ENCODE measurements around the gene APLF. TPM values are rescaled to one million over a fixed set of nuclear protein-coding genes. Genes with fewer than 3 reads are reported as not detected.
A peak's percentile ranks its signal among the peaks of the same experiment; 100 is the strongest.
"Not testable (repeated sequence)": the region's sequence is repeated elsewhere in the genome, so short reads cannot be mapped to it uniquely, and the experiment has no call there.

APLF gene
- polyA plus RNA-seq, 6 donors from 2014 or later: 1.7 to 3.1 (median 2.8) TPM; not detected in 1

DNA sequence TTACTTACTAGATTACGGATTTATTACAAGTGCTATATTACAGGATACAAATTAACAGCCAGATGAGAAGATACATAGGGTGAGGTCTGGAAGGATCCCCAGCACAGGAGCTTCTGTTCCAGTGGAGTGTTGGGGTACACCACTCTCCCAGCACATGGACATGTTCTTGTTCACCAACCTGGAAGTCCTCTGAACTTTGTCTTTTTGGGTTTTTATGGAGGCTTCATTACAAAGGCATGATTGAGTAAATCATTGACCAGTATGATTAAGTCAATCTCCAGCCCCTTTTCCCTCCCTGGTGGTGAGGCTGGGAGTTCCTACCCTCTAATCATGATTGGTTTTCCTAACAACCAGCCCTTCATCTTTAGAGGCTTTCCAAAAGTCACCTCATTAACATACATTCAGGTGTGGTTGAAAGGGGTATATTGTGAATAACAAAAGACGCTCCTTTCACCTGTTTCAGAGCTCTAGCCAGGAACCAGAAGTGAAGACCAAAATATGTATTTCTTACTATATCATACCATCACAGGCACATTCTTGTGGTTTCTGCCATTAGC is 38.3 kb downstream of the APLF start:
- ATAC-seq (ENCODE audit: low read depth in 2 of 2): no peak
- peaks cover 0 to 5% (median 2%) of the 10 kb centered on the region in 7 donors for H3K9me3 Mint-ChIP-seq

DNA sequence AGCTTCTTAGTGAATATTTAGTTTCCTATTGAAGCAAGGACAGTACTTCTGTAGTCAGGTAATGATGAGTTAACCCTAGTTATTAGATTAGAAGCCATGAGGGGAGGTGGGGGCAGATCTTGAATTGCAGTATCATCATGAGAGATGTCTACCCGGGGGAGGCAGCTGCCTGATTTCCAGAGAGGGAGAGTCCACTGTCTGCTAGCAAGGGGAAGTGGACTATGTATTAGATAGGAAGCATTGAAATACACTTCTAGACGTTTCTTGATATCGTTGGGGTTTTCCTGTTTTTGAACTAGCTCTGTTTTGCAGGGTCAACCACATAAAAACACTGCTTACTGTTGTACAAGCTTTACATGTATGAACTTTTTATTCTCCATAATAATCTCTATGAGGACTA is 38.8 kb downstream of the APLF start:
- Mint-ChIP-seq H3K4me3 (no peak overlapping the region), H3K4me1 (no peaks in the 10 kb centered on the region), H3K36me3 (peaks cover 0 to 10% of the 10 kb centered on the region in 2 donors), H3K27me3 (no peaks in the 10 kb centered on the region), H3K9me3 (peaks cover 0 to 5% (median 2%) of the 10 kb centered on the region in 7 donors), H3K27ac (peak overlapping the region in 1 of 6 donors; percentile 17)
- DNase-seq (no peak), ATAC-seq (ENCODE audit: low read depth in 2 of 2) (no peak)

More for the DNA sequence above, 38.3 kb downstream of the APLF start:
- DNase-seq: no peak
- Mint-ChIP-seq H3K4me3 (no peak overlapping the region), H3K27ac (no peak overlapping the region), H3K4me1 (no peaks in the 10 kb centered on the region), H3K27me3 (no peaks in the 10 kb centered on the region), H3K36me3 (peaks cover 0 to 10% of the 10 kb centered on the region in 2 donors)

- Mint-ChIP-seq H3K4me3 (no peak overlapping the region), H3K27ac (no peak overlapping the region), H3K36me3 (peaks cover 0 to 20% of the 10 kb centered on the region in 2 donors), H3K27me3 (no peaks in the 10 kb centered on the region), H3K9me3 (peaks cover 0 to 20% (median 6%) of the 10 kb centered on the region in 7 donors), H3K4me1 (no peaks in the 10 kb centered on the region)
- DNase-seq: no peak
- no peak for ATAC-seq (ENCODE audit: low read depth in 2 of 2)
Observed at GRCh38 chr2:68512326-68512725, 44.9 kb downstream of the APLF start.

DNA sequence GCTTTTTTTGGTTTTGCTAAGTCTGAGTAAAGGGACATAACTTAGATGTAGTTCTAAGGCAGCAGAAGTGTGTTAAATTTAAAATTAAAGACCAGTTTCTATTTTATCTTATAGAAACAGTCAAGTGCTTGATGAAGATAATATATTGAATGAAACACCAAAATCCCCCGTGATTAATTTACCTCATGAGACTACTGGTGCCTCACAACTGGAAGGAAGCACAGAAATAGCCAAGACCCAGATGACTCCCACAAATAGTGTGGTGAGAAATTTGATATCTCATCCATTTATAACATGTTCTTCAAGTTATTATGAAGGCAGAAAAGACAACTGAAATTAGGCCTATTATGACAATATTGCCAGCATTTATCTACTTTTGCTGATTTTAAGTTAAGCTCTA is 45.6 kb downstream of the APLF start:
- DNase-seq: no peak
- H3K27ac Mint-ChIP-seq: peak overlapping the region in 1 of 6 donors; percentile 3
- H3K27me3 Mint-ChIP-seq: no peaks in the 10 kb centered on the region
- H3K4me3 Mint-ChIP-seq: no peak overlapping the region
- no peak for ATAC-seq (ENCODE audit: low read depth in 2 of 2)
- peaks cover 0 to 18% of the 10 kb centered on the region in 2 donors for H3K36me3 Mint-ChIP-seq
- no peaks in the 10 kb centered on the region for H3K4me1 Mint-ChIP-seq
- peaks cover 0 to 20% (median 6%) of the 10 kb centered on the region in 7 donors for H3K9me3 Mint-ChIP-seq

DNA sequence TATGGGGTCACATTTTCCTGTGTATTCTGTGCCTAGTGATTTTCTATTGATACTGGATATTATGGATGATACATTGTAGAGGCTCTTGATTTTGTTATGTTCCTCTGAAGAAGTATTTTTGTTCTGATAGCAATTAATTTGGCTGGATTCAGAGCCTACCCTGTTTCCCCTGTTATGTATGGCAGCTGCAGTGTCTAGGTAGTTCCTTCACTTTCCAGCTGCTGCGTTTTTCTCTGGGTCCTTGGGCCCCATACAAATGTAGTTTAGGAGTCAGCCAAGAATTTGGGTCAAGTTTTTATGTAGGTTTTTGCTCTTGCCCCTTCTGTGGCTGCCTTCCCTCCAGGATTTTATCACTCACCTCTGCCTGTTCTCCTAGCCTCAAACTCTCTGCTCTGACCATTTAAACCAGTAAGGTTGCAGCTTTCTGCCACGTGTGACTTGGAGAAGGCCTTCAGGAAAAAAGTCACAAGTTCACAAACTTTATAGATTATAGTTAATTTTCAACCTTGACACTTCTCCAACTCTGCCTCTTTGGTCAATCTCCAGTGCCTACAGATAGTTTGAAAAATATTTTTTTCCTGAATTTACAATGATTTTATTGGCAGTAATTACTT is 47.0 kb downstream of the APLF start:
- ATAC-seq (ENCODE audit: low read depth in 2 of 2): no peak
- Mint-ChIP-seq H3K27ac (no peak overlapping the region), H3K36me3 (peaks cover 0 to 12% of the 10 kb centered on the region in 2 donors)

DNA sequence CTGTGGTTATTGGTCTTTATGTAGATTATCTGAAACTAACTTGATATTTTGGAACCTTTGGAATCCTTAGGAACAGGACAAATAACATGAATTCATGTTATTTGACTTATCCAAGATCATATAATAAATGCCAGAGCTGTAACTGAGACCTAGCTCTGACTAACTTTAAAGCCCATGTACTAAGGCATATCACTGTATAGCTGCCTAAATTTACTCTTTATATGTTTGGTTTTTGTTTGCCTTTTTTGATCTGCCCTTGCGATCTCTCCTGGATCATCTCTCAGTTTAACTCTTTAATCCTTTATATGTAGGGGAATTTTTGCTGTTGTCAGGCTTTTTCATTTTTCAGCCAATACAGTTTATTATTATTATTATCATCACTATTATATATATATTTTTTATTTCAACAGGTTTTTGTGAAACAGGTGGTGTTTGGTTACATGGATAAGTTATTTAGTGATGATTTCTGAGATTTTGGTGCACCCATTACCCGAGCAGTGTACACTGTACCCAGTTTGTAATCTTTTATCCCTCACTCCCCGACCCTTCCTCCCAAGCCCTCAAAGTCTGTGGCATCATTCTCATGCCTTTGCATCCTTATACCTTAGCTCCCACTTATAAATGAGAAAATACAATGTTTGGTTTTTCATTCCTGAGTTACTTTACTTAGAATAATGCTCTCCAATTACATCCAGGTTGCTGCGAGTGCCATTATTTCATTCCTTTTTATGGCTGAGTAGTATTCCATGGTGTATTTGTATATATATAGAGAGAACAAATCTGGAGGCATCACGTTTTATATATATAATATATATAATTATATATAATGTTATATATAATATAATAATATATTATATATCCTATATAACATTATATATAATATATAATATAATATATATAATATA is 48.9 kb downstream of the APLF start:
- H3K27ac Mint-ChIP-seq: peak overlapping the region in 2 of 6 donors; percentile 9 to 62
- ATAC-seq (ENCODE audit: low read depth in 2 of 2): no peak

More for the DNA sequence above, 47.0 kb downstream of the APLF start:
- no peak for DNase-seq
- no peak overlapping the region for H3K4me3 Mint-ChIP-seq
- no peaks in the 10 kb centered on the region for H3K27me3 Mint-ChIP-seq
- peaks cover 0 to 20% (median 3%) of the 10 kb centered on the region in 7 donors for H3K9me3 Mint-ChIP-seq
- no peaks in the 10 kb centered on the region for H3K4me1 Mint-ChIP-seq

DNA sequence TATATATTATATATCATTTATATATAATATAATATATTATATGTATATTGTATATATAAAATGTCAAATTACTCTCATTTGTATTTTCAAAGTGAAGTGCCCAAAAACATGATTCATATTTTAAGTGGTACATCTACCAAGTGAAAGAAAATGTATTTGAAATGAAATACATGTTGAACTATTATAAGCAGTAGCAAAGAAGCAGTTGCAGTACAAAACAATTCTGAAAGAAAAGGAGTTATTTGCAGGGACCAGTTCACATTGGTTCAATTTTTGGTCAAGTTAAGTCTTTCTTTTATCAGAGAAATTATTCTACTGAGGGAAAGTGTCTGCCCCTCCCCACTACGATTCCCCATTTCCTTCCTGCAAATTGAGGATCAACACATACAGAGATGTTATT is 51.9 kb downstream of the APLF start:
- Mint-ChIP-seq H3K36me3 (peaks cover 0 to 7% of the 10 kb centered on the region in 2 donors), H3K27me3 (no peaks in the 10 kb centered on the region), H3K27ac (no peak overlapping the region), H3K9me3 (peaks cover 0 to 6% (median 0%) of the 10 kb centered on the region in 7 donors), H3K4me3 (no peak overlapping the region), H3K4me1 (no peaks in the 10 kb centered on the region)
- ATAC-seq (ENCODE audit: low read depth in 2 of 2): no peak
- no peak for DNase-seq

More for the DNA sequence above, 48.9 kb downstream of the APLF start:
- Mint-ChIP-seq H3K4me3 (no peak overlapping the region), H3K27me3 (no peaks in the 10 kb centered on the region), H3K9me3 (peaks cover 0 to 20% (median 3%) of the 10 kb centered on the region in 7 donors), H3K36me3 (peaks cover 0 to 12% of the 10 kb centered on the region in 2 donors), H3K4me1 (no peaks in the 10 kb centered on the region)
- DNase-seq: no peak

- ATAC-seq (ENCODE audit: low read depth in 2 of 2) (no peak), DNase-seq (no peak)
- Mint-ChIP-seq H3K36me3 (peaks cover 3 to 5% of the 10 kb centered on the region in 2 donors), H3K4me3 (no peak overlapping the region), H3K4me1 (no peaks in the 10 kb centered on the region), H3K27me3 (no peaks in the 10 kb centered on the region), H3K9me3 (no peaks in the 10 kb centered on the region), H3K27ac (no peak overlapping the region)
Observed at GRCh38 chr2:68521037-68521436, 53.7 kb downstream of the APLF start.

DNA sequence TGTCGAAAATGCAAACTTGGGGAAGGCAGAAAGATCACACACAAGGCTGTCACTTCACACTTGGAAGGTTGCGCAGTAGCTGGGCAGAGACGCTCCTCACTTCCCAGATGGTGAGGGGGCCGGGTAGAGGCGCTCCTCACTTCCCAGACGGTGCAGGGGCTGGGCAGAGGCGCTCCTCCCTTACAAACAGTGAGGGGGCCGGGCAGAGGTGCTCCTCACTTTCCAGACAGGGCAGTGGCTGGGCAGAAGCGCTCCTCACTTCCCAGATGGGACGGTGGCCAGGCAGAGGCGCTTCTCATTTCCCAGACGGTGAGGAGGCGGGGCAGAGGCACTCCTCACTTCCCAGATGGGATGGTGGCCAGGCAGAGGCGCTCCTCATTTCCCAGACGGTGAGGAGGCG is 59.6 kb downstream of the APLF start:
- not testable (repeated sequence) for H3K4me1 Mint-ChIP-seq; ATAC-seq (ENCODE audit: low read depth in 2 of 2); H3K27ac Mint-ChIP-seq; H3K27me3 Mint-ChIP-seq; H3K36me3 Mint-ChIP-seq; H3K4me3 Mint-ChIP-seq; H3K9me3 Mint-ChIP-seq; DNase-seq

- ATAC-seq (ENCODE audit: low read depth in 2 of 2); H3K27me3 Mint-ChIP-seq; H3K4me1 Mint-ChIP-seq; DNase-seq; H3K4me3 Mint-ChIP-seq; H3K9me3 Mint-ChIP-seq; H3K27ac Mint-ChIP-seq; H3K36me3 Mint-ChIP-seq: not testable (repeated sequence)
Observed at GRCh38 chr2:68527343-68528081, 60.1 kb downstream of the APLF start.

DNA sequence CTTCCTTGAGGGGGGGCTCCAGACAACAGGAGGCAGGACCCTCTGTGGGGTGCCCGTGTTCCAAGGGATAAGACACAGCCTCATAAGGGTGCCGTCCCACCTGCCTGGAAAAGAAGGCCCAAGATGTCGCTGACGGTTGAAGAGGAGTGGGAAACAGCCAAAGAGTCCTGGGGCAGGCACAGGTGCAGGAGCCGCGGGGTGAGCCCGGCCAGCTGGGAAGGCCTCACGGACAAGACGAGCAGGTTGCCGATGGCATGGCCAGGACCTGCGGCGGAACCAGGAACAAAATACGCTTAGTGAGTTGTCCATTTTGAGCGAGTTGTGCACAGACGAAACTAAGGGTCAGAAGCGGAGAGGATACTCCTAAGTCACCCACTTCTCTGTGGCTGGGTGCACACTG is 61.8 kb downstream of the APLF start:
- H3K27ac Mint-ChIP-seq; H3K27me3 Mint-ChIP-seq; H3K36me3 Mint-ChIP-seq; ATAC-seq (ENCODE audit: low read depth in 2 of 2); H3K9me3 Mint-ChIP-seq; H3K4me1 Mint-ChIP-seq; DNase-seq: not testable (repeated sequence)
- peak overlapping the region in 1 of 8 donors; percentile 57 for H3K4me3 Mint-ChIP-seq

- H3K4me3 Mint-ChIP-seq; H3K27me3 Mint-ChIP-seq; H3K36me3 Mint-ChIP-seq; ATAC-seq (ENCODE audit: low read depth in 2 of 2); H3K4me1 Mint-ChIP-seq; H3K27ac Mint-ChIP-seq; H3K9me3 Mint-ChIP-seq; DNase-seq: not testable (repeated sequence)
Observed at GRCh38 chr2:68529651-68530050, 62.3 kb downstream of the APLF start.

DNA sequence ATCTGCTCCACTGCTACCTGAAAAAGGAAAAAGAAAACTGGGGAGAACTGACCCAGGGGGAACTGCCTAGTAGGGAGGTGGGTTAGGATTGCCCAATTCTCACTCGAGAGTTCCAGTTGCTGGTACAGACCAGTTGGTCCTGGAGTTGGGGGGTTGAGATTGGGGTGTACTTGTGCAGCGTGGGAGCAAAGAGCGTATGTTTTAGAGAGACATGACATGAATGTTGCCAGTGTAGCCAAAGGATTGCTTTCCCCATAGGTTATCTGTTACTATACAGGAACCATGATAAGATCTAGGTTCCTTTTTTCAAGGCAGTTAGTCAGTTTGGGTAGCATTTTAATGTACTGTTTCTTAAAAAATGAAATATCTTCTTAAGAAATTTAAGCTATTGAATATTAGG is 68.6 kb downstream of the APLF start:
- H3K27ac Mint-ChIP-seq: peak overlapping the region in 2 of 6 donors; percentile 6 to 24
- peaks cover 0 to 2% (median 0%) of the 10 kb centered on the region in 7 donors for H3K9me3 Mint-ChIP-seq

More for the DNA sequence above, 68.6 kb downstream of the APLF start:
- H3K27me3 Mint-ChIP-seq: no peaks in the 10 kb centered on the region
- H3K4me1 Mint-ChIP-seq: no peaks in the 10 kb centered on the region
- no peak for ATAC-seq (ENCODE audit: low read depth in 2 of 2)
- no peak for DNase-seq
- H3K36me3 Mint-ChIP-seq: peaks cover 9 to 10% of the 10 kb centered on the region in 2 donors
- H3K4me3 Mint-ChIP-seq: no peak overlapping the region

All from naive B cell (primary cell).